Fibroblast of peridontal ligament (primary cell): ENCODE results near the gene ABCA7.
"Not testable (repeated sequence)": the region's sequence is repeated elsewhere in the genome, so short reads cannot be mapped to it uniquely, and the experiment has no call there.

ENCODE experiments used
- DNase-seq: peaks from one replicate; pipeline ENCODE4 v3.0.0-alpha.2; 2010; ENCODE audit errors: extremely low read depth

Gene ABCA7

DNA sequence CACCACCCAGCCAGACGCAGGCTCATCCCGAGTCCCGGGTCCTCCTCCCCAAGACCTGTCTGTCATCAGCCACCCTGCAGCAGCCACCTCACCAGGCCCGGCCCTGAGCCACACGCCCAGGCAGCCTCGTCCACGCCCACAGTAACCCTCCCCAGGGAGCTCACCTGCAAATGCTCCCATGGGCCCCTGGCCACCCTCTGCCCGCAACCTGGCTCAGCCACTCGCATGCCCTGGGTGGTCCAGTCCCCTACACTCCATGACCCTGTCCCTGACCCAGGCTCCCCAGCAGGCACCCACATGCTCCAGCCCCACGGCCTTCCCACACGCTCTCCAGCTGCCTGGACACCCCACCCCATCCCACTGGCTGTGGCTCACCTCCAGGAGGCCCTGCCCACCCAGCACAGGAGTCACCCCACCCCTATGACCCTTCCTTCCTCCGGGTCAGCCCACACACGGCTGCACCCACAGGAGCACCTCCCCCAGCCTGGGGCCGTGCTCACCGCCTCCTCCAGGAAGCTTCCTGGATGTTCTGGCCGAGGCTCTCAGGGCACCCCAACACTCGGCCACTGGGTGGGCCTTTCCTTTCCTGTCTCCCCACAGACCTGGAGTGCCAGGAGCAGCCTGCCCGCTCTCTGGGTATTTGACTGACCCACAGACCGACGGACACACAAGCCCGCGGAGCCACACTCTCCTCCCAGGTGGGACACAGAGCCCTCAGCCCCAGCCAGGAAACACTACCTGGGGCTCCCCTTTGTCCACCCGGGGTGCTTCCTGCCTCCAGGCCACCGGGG, 22.6 kb upstream of the ABCA7 start:
- no peak for DNase-seq

DNA sequence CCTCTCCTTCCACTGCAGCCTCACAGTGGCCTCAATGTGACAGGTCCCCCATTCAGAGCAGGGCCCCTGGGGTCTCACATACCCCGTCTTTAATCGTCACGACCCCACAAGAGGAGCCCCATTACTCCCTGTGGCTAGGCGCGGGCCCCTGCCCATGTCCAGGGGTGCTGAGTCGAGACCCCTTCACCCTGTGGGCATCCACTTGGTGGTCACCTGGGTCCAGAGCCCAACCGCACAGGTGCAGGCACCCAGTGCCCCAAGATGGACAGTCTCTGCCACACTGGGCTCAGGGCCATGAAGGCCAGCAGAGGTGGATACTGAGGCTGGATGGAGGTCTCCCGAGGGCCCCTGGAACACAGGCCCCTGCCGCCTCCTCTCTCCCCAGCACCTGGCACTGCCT, 22.0 kb upstream of the ABCA7 start:
- no peak for DNase-seq

DNA sequence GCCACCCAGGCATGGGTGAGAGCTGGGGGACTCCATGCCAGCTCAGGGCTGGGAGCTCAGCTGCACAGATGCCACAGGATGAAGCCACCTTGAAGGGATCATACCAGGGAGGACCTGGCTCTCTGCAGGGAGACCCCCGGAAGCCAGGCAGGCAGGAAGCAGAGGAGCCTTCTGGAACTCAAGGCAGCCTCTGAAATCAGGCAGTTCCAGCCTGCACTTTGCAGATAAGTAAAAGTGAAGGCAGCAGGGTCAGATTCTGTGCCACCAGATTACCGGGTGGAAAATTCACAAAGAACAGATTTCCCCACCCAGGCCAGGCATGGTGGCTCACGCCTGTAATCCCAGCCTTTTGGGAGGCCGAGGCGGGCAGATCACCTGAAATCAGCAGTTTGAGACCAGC, 21.5 kb upstream of the ABCA7 start:
- no peak for DNase-seq

DNA sequence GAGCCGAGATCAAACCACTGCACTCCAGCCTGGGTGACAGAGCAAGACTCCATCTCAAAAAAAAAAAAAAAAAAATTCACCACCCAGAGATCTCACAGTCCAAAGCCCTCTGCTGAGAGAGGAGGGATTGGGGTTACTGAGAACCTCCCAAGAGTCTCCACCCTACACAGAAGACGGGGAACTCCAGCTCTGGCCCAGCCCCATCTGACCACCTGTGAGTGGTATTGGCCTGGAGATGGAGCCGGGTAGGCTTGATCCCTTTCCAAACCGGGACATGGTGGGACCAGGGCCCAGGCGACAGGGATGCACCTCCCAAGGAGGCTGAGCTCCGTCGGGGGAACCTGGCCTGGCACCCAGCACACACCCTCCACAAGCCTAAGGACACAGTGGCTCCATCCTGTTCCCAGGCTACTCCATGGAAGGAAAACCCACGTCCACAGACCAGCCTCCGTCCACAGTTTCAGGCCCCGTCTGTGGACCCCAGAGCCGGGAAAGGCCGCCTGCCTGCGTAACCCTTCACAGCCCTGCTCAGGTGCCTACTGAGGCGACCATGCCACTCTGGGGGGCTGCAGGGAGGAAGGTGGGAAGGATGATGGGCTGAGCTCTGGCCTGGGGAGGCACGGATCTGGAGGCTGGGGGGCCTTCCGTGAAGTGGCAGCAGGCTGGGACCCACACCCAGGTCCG, 20.8 kb upstream of the ABCA7 start:
- no peak for DNase-seq

DNA sequence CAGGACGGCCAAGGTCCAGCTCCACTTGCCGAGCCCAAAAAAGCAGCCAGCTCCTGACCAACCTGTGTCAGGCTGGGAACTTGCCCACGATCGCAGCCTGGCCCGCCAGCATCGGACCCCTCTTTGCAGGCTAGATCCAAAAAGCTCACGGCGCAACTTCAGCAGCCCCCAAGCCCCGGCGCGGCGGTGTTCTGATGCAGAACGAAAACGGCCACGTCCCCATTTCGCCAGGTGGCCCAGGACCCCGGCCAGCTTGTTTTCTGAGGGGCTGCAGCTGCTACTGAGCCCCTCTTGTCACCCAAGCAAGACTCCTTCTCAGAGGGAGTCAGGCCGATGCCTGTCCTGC, 20.3 kb upstream of the ABCA7 start:
- no peak for DNase-seq

DNA sequence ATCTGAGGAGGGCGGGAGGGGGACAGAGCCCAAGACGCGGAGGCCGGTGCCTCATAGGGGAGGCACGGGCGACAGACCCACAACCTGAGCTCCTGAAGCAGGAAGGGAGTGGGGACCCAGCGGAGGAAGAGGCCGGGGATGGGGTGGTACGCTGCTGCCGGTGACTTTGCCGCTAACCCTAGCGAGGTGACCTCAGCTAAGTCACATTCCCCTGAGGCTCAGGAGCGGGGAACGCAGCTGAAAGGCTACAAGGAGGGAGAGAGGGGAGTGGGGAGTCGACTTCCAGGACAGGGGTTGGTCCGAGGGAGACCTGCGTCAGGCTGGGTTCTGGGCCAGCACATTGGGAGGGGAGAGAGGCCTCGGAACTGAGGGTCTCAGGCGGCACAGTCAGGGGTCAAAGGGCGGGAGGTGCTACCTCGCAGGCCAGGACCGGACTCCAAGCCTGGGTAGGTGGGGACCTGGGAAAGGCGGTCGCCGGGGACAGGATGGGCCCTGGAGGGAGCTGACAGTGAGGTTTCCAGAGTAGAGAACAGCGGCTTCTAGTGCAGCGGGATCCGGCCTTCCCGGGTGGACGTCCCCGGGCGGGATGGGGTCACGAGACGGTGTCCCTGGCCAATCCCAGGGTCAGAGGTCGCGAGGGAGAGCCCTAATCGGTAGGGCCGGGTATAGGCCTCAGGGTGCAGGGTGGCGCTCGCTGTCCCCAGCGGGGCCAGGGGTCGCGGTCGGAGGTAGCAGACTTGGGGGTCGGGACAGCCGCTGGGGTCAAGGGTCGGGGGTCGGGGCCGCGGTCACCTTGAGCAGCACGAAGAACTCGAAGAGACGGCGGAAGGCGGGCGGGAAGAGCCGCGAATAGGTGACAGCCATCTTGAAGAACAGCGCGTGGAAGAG, 19.7 kb upstream of the ABCA7 start:
- no peak for DNase-seq

DNA sequence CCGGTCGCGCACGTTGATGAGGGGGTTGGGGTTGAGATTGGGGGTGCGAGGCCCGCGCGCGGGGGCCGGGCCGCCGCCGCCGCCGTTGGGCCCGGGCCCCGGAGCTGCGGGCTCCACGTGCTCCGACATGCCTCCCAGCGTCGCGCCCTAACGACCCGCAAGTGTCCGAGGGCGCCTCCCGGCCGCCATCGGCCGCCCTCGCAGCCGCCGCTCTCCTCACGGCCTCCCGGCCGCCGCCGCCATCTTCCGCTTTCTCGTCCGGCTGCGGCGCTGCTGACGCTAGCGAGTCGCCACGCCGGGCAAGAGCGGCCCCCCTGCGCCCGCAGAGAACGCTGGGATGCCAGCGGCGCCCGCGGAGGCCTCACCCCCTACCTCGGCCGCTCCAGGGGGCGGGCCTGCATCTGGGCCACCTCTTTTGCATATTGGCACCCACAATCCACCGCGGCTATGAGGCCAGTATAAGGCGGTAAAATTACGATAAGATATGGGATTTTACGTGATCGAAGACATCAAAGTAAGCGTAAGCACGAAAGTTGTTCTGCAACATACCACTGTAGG, 19.0 kb upstream of the ABCA7 start, which contains the start of gene TMEM259:
Gene TMEM259, minus strand, starts transcription at position 256 of the 558 bp plus-strand sequence. Its CDS starts 127 bp downstream, at position 129.
- peak; percentile 97 for DNase-seq

DNA sequence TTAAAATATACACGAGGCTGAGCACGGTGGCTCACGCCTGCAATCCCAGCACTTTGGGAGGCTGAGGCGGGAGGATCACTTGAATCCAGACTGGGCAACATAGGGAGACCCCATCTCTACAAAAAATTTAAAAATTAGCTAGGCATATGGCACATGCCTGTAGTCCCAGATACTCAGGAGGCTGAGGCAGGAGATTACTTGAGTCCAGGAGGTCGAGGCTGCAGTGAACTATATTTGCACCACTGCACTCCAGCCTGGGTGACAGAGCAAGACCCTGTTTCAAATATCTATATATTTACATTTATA, 16.1 kb upstream of the ABCA7 start:
- not testable (repeated sequence) for DNase-seq

DNA sequence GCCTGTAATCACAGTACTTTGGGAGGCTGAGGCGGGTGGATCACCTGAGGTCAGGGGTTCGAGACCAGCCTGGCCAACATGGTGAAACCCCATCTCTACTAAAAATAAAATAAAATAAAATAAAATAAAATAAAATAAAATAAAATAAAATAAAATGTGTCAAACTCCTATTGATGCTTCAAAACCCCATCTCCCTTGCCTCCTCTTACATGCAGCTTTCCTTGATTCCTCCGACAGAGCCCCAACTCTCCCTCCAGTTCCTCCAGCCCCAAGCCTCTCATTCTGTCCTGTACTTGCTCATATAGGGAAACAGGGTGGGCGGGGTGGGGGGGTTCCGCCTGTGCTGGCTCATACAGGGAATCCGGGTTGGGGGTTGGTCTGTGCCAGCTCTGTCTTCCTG, 14.8 kb upstream of the ABCA7 start:
- not testable (repeated sequence) for DNase-seq

DNA sequence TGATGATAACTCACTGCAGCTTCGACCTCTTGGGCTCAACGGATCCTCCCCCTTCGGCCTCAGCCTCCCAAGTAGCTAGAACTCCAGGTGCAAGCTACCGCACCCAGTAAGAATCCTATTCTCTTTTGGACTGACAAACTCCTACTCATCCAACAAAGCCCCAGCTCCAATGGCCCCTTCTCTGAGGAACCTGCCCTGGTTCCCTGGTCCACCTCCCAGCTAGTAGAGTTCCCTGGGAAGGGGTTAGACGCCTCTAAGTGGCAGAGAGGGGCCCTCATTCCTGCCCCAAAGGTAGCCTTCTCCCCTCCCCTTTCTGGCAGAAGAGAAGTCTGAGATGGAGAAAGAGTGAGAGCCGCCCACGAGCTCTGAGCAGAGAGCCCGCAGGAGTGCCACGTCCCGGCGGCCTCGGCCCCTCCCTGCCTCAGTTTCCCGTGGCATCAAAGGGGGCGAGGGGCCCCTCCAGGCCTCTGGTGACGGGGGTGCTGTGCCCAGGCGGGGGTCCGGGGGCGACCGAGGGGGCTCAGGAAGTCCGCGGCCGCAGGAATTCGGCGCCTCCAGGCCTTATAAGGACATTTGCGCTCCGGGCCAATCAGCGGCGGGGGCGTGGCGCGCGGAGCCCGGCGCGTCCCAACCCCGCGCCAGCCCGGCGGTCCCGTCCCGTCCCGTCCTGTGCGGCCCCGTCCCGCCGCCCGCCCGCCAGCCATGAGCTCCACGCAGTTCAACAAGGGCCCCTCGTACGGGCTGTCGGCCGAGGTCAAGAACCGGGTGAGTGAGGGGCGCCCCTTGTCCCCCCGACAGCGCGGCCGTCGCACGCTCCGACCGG, 13.7 kb upstream of the ABCA7 start, which contains the start of gene CNN2:
Gene CNN2, plus strand, starts transcription at position 649 of the 823 bp plus-strand sequence. Its CDS starts 54 bp downstream, at position 703.
- DNase-seq = peak; percentile 62

DNA sequence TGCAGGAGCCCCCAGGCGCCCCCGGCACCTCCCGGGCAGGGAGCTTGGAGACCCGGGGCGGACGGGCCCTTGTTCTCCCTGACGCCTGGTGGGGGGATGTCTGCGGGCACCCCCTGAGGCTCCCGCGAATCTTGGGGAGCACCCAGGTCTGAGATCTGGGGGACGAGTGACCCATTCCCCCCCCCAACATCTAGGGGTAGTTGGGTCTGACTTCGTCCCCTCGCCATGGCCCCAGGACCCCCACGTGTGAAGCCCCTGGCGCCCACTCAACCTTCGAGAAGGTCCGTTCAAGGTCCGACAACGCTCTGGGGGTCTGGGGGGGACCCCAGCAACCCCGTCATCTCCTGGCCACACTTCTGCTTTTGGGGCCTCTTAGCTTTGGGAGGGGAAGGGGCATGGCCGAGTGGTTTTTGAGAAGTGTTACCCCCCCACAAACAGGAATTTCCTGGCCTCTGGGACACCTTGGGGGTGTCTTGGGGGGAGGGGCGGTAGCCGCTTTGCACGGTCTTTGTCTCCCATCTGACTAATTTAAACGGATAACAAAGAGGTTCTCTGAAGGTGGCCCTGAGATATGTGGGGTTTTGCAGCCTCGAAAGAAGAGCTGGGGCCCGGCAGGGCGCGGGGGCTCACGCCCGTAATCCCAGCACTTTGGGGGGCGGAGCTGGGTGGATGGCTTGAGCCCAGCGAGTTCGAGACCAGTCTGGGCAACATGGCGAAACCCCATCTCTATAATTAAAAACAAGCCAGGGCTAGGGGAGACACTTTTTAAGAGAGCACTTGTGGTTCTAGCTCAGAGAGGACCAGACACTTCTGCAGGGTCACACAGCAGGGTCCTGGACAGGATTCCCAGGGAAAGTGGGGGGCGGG, 12.9 kb upstream of the ABCA7 start:
- DNase-seq = peak; percentile 38

DNA sequence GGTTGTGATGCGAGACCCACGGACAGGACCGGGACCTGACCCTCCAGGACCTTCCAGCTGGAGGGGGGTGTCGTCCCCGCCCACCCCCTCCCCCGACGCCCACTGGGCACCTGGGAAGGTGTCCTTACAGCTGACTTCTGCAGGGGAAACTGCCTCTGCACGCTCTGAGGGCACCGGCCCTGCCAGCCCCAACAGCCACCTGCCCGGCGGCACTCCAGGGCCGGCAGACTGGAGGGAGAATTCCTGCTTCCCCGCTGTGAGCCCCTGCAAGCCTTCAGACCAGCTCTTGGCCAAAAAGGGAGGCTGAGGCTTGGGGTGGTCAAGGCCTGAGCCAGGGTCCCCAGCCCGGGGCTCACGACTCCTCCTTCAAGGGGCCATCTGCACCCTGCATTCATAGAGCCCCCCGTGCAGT, 12.3 kb upstream of the ABCA7 start:
- DNase-seq = no peak

DNA sequence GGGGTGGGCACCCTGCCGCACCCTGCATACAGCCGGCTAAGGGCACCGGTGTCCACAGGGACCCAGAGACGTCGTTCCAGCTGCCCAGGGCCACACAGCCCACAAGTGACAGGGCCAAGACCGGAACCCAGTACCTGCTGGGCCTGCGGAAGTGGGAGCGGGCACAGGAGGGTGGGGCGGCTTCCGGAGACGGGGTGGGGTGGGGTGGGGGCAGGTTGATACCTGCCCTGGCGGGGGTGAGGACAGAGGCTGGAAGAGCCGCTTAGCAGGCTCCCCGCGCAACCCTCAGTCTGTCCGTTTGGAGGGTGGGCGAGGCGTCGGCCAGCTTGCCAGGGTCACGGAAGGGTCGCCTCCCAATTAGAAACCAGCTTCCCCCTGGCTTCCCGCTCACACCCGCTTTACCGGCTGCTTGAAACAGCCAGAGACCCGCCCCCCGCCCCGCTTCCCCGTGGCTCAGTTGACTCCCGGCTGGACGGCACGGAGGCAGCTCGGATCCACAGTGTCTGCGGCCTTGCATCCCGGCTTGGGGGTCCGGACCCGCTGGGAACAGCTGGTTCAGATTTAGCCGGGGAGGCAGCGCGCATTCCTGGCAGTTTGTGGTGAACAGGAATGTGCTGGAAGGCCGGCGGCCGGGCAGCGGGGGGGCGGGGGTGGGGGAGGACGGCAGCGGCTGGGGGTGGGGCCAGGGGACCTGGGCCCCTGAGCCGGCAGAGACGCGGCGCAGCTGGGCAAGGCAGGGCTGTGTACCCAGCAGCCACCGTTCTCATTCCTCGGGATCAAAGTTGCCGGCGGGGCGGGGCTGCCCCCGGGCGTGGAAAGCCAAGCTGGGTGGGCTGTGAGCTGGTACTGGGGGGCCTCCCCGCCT, 11.6 kb upstream of the ABCA7 start:
- peak; percentile 97 for DNase-seq

DNA sequence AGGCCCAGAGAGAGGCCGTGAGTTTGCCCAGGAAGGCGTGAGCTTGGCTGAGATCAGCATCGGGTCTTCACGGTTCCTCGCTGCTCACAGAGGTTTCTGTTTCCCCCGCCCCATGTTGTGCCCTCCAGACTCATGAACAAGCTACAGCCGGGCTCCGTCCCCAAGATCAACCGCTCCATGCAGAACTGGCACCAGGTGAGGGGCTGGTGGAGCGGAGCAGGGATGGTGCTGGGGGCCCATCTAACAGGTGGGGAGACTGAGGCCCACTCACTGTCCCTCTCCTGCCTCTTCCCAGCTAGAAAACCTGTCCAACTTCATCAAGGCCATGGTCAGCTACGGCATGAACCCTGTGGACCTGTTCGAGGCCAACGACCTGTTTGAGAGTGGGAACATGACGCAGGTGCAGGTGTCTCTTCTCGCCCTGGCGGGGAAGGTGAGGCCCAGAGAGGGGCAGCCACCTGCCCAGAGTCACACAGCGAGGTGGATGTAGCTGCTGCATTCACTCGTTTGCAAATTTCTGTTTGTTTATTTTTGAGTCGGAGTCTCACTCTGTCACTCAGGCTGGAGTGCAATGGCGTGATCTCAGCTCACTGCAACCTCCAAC, 7.5 kb upstream of the ABCA7 start:
- no peak for DNase-seq

DNA sequence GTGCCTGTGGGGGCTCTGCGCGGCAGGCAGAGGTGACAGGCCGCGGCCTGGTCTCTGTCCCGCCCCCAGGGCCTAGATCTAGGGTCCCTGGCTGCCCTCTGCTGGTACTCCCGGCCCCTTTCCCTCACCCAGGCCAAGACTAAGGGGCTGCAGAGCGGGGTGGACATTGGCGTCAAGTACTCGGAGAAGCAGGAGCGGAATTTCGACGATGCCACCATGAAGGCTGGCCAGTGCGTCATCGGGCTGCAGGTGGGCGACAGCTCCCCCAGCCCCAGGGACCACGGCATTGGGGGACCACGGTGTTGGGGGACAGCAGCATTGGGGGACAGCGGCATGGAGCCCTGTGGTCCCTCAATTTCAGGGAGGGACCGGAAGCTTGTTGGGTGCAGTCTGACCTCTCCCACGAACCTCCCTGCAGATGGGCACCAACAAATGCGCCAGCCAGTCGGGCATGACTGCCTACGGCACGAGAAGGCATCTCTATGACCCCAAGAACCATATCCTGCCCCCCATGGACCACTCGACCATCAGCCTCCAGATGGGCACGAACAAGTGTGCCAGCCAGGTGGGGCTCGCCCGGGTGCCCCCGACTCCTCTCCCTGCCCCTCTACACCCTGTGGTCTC, 3.8 kb upstream of the ABCA7 start:
- DNase-seq = no peak

DNA sequence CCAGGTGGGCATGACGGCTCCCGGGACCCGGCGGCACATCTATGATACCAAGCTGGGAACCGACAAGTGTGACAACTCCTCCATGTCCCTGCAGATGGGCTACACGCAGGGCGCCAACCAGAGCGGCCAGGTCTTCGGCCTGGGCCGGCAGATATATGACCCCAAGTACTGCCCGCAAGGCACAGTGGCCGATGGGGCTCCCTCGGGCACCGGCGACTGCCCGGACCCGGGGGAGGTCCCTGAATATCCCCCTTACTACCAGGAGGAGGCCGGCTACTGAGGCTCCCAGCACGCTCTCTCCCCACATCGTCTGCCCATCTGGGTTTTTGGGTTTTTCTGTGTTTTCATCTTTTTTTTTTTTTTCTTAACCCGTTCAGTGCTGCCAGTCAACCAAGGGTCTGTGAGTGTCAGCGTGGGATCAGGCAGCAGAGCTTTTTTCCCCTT, 2.3 kb upstream of the ABCA7 start:
- DNase-seq = no peak

DNA sequence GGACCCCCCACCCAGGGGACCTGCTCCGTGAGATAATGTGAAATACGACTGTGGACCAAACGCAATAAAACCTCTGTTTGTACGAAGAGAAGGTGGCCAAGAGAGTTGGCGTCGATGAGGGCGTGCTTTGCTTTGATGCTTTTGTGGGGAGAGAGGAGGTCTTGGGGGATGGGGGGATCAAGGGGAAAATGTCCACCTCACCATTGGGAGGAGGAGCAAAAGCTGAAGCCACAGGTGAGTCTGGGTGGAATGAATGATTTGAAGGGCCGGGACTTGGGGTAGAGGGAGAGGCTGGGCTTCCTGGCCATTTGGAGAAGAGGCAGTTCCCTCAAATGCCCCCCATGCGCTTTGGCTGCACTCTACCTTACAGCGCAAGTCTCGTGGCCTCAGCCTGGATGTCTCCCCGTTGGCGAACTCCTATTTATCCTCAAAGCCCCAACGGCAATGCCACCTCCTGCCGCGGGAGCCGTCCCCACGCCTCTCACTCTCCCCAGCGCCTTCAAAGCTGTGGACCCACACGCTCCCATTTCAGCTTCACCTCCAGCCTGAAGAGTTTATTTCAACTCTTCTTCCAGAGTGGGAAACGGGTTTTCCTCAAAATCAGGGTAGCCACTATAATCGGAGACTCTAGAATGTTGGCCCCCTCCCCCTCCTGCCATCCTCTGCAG, 795 bp upstream of the ABCA7 start:
- no peak for DNase-seq
